ENCODE measurements around the gene IFT80.
"Not testable (repeated sequence)": the region's sequence is repeated elsewhere in the genome, so short reads cannot be mapped to it uniquely, and the experiment has no call there.

DNA sequence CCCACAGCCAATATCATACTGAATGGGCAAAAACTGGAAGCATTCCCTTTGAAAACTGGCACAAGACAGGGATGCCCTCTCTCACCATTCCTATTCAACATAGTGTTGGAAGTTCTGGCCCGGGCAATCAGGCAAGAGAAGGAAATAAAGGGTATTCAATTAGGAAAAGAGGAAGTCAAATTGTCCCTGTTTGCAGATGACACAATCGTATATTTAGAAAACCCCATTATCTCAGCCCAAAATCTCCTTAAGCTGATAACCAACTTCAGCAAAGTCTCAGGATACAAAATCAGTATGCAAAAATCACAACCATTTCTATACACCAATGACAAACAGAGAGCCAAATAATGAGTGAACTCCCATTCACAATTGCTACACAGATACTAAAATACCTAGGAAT, 36.1 kb downstream of the IFT80 start:
- TF ChIP-seq, protein P1, sequence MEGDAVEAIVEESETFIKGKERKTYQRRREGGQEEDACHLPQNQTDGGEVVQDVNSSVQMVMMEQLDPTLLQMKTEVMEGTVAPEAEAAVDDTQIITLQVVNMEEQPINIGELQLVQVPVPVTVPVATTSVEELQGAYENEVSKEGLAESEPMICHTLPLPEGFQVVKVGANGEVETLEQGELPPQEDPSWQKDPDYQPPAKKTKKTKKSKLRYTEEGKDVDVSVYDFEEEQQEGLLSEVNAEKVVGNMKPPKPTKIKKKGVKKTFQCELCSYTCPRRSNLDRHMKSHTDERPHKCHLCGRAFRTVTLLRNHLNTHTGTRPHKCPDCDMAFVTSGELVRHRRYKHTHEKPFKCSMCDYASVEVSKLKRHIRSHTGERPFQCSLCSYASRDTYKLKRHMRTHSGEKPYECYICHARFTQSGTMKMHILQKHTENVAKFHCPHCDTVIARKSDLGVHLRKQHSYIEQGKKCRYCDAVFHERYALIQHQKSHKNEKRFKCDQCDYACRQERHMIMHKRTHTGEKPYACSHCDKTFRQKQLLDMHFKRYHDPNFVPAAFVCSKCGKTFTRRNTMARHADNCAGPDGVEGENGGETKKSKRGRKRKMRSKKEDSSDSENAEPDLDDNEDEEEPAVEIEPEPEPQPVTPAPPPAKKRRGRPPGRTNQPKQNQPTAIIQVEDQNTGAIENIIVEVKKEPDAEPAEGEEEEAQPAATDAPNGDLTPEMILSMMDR (conservative IDR thresholded peaks at IDR 0.05 in 1 of 2, IDR thresholded peaks at IDR 0.05 in 1 of 2; ENCODE audit: low read depth in 1 of 2, low read length in 2 of 2): not testable (repeated sequence)
- TF ChIP-seq EZH2 (IDR thresholded peaks at IDR 0.05; ENCODE audit: low read length, missing control alignments): not testable (repeated sequence)

Data from fibroblast of lung (primary cell).